Naive B cell (primary cell): ENCODE results near the gene TCF25. TPM values are rescaled to one million over a fixed set of nuclear protein-coding genes. Genes with fewer than 3 reads are reported as not detected.
"Not testable (repeated sequence)": the region's sequence is repeated elsewhere in the genome, so short reads cannot be mapped to it uniquely, and the experiment has no call there.

Experiments used
- ATAC-seq, 2 donors: fragments of 150-1000 bp; cut with Tn5 transposase; 2 replicates each; pipeline ENCODE4 v1.10.0; 2021; ENCODE audit warnings: low read depth in 2 of 2, mild to moderate bottlenecking in 2 of 2, moderate library complexity in 2 of 2
- DNase-seq: peaks from one replicate; pipeline ENCODE4 v3.0.0; 2022
- H3K27ac Mint-ChIP-seq, 6 donors: one replicate each; pipeline ENCODE4 v1.8.0; 2020 to 2022; ENCODE audit warnings: mild to moderate bottlenecking in 6 of 6, mixed read lengths in 6 of 6, moderate library complexity in 5 of 6, inconsistent platforms in 2 of 6
- H3K27me3 Mint-ChIP-seq, 3 donors: one replicate each; pipeline ENCODE4 v1.8.0; 2021 to 2022; ENCODE audit warnings: mixed read lengths in 3 of 3, mild to moderate bottlenecking in 1 of 3
- H3K36me3 Mint-ChIP-seq, 2 donors: one replicate each; pipeline ENCODE4 v1.8.0; 2020 to 2022; ENCODE audit warnings: mixed read lengths in 2 of 2, inconsistent platforms in 1 of 2, mild to moderate bottlenecking in 1 of 2
- H3K4me1 Mint-ChIP-seq, 3 donors: one replicate each; pipeline ENCODE4 v1.8.0; 2020 to 2022; ENCODE audit warnings: mixed read lengths in 3 of 3, inconsistent platforms in 1 of 3, mild to moderate bottlenecking in 1 of 3, moderate library complexity in 1 of 3
- H3K4me3 Mint-ChIP-seq, 8 donors: one replicate each; pipeline ENCODE4 v1.8.0; 2020 to 2022; ENCODE audit warnings: mild to moderate bottlenecking in 8 of 8, mixed read lengths in 8 of 8, moderate library complexity in 8 of 8, inconsistent platforms in 2 of 8
- H3K9me3 Mint-ChIP-seq, 7 donors: one replicate each; pipeline ENCODE4 v1.8.0; 2020 to 2022; ENCODE audit warnings: mixed read lengths in 7 of 7, mild to moderate bottlenecking in 5 of 7, inconsistent platforms in 2 of 7, moderate library complexity in 1 of 7
- polyA plus RNA-seq, 6 donors: library from polyadenylated mRNA; unstranded; fragments of 300-500 nt; fragmentation: Illumina TruSeq; gene quantifications; one replicate each; pipeline ENCODE4 v1.2.3, GENCODE V29; 2021; ENCODE audit warnings: low read depth in 6 of 6

TCF25 gene
- polyA plus RNA-seq, 6 donors from 2014 or later: 88.4 to 135 (median 108) TPM

- H3K27ac Mint-ChIP-seq: peak overlapping the region in 1 of 6 donors; percentile 60
- peaks cover 9 to 50% (median 17%) of the 10 kb centered on the region in 3 donors for H3K27me3 Mint-ChIP-seq
These were observed 51.0 kb downstream of the TCF25 start for GRCh38 chr16:89924297-89924924.

GRCh38 chr16:89924925-89925307 is 51.5 kb downstream of the TCF25 start:
- Mint-ChIP-seq H3K36me3 (no peaks in the 10 kb centered on the region), H3K4me1 (peaks cover 14 to 34% (median 30%) of the 10 kb centered on the region in 3 donors), H3K27ac (peak overlapping the region in 2 of 6 donors; percentile 69 to 72), H3K27me3 (peaks cover 11 to 50% (median 17%) of the 10 kb centered on the region in 3 donors), H3K9me3 (no peaks in the 10 kb centered on the region), H3K4me3 (peak overlapping the region in 6 of 8 donors; percentile 29 to 90 (median 58))
- ATAC-seq (no peak), DNase-seq (no peak)

More at GRCh38 chr16:89924297-89924924, 51.0 kb downstream of the TCF25 start:
- Mint-ChIP-seq H3K36me3 (no peaks in the 10 kb centered on the region), H3K4me1 (peaks cover 11 to 35% (median 30%) of the 10 kb centered on the region in 3 donors), H3K4me3 (peak overlapping the region in 7 of 8 donors; percentile 59 to 90 (median 68)), H3K9me3 (no peaks in the 10 kb centered on the region)
- DNase-seq (peak; percentile 39), ATAC-seq (peak; percentile 33 to 43)

GRCh38 chr16:89925596-89926079 is 52.2 kb downstream of the TCF25 start:
- H3K36me3 Mint-ChIP-seq: no peaks in the 10 kb centered on the region
- ATAC-seq (no peak), DNase-seq (no peak)
- H3K4me3 Mint-ChIP-seq: peak overlapping the region in 6 of 8 donors; percentile 12 to 90 (median 66)
- peaks cover 13 to 34% (median 27%) of the 10 kb centered on the region in 3 donors for H3K4me1 Mint-ChIP-seq
- H3K27me3 Mint-ChIP-seq: peaks cover 10 to 49% (median 17%) of the 10 kb centered on the region in 3 donors
- H3K9me3 Mint-ChIP-seq: no peaks in the 10 kb centered on the region
- H3K27ac Mint-ChIP-seq: no peak overlapping the region

GRCh38 chr16:89931305-89931896 is 58.0 kb downstream of the TCF25 start:
- Mint-ChIP-seq H3K27ac (no peak overlapping the region), H3K27me3 (peaks cover 8 to 23% (median 8%) of the 10 kb centered on the region in 3 donors), H3K9me3 (no peaks in the 10 kb centered on the region), H3K4me1 (peaks cover 14 to 18% (median 15%) of the 10 kb centered on the region in 3 donors), H3K36me3 (no peaks in the 10 kb centered on the region), H3K4me3 (peak overlapping the region in 2 of 8 donors; percentile 10 to 24)
- DNase-seq: no peak
- no peak for ATAC-seq

GRCh38 chr16:89931964-89932363 is 58.6 kb downstream of the TCF25 start:
- H3K27ac Mint-ChIP-seq: no peak overlapping the region
- no peaks in the 10 kb centered on the region for H3K36me3 Mint-ChIP-seq
- no peak for ATAC-seq
- H3K4me3 Mint-ChIP-seq: no peak overlapping the region
- H3K9me3 Mint-ChIP-seq: no peaks in the 10 kb centered on the region
- peaks cover 8 to 20% (median 8%) of the 10 kb centered on the region in 3 donors for H3K27me3 Mint-ChIP-seq
- peaks cover 12 to 13% (median 12%) of the 10 kb centered on the region in 3 donors for H3K4me1 Mint-ChIP-seq
- no peak for DNase-seq

GRCh38 chr16:89934019-89934418 is 60.6 kb downstream of the TCF25 start:
- Mint-ChIP-seq H3K4me1 (peaks cover 12 to 13% (median 12%) of the 10 kb centered on the region in 3 donors), H3K27me3 (peaks cover 8 to 22% (median 14%) of the 10 kb centered on the region in 3 donors)
- not testable (repeated sequence) for H3K4me3 Mint-ChIP-seq, H3K27ac Mint-ChIP-seq, ATAC-seq, DNase-seq, H3K36me3 Mint-ChIP-seq, H3K9me3 Mint-ChIP-seq

- Mint-ChIP-seq H3K27me3 (peaks cover 6 to 18% (median 11%) of the 10 kb centered on the region in 3 donors), H3K9me3 (no peaks in the 10 kb centered on the region), H3K4me3 (no peak overlapping the region), H3K36me3 (no peaks in the 10 kb centered on the region), H3K4me1 (peaks cover 7 to 11% (median 8%) of the 10 kb centered on the region in 3 donors), H3K27ac (peak overlapping the region in 1 of 6 donors; percentile 60)
- DNase-seq: no peak
- ATAC-seq: no peak
These were observed 61.5 kb downstream of the TCF25 start for GRCh38 chr16:89934611-89935553.

- not testable (repeated sequence) for H3K4me3 Mint-ChIP-seq, H3K4me1 Mint-ChIP-seq, DNase-seq, H3K27ac Mint-ChIP-seq, ATAC-seq, H3K9me3 Mint-ChIP-seq, H3K36me3 Mint-ChIP-seq
- peaks cover 4 to 14% (median 7%) of the 10 kb centered on the region in 3 donors for H3K27me3 Mint-ChIP-seq
These were observed 62.2 kb downstream of the TCF25 start for GRCh38 chr16:89935620-89936019.

- no peak for DNase-seq
- Mint-ChIP-seq H3K36me3 (no peaks in the 10 kb centered on the region), H3K9me3 (no peaks in the 10 kb centered on the region), H3K4me1 (peaks cover 5 to 6% (median 6%) of the 10 kb centered on the region in 3 donors), H3K27ac (no peak overlapping the region), H3K4me3 (no peak overlapping the region), H3K27me3 (peaks cover 4 to 12% (median 7%) of the 10 kb centered on the region in 3 donors)
- ATAC-seq: no peak
These were observed 62.6 kb downstream of the TCF25 start for GRCh38 chr16:89936034-89936433.

- H3K27me3 Mint-ChIP-seq: peaks cover 4 to 7% (median 7%) of the 10 kb centered on the region in 3 donors
- no peak overlapping the region for H3K27ac Mint-ChIP-seq
- DNase-seq (no peak), ATAC-seq (no peak)
- no peaks in the 10 kb centered on the region for H3K36me3 Mint-ChIP-seq
- H3K4me3 Mint-ChIP-seq: no peak overlapping the region
- H3K9me3 Mint-ChIP-seq: no peaks in the 10 kb centered on the region
- H3K4me1 Mint-ChIP-seq: peaks cover 2% of the 10 kb centered on the region in 3 donors
These were observed 63.1 kb downstream of the TCF25 start for GRCh38 chr16:89936508-89936907.

GRCh38 chr16:89936981-89937380 is 63.6 kb downstream of the TCF25 start:
- no peak overlapping the region for H3K27ac Mint-ChIP-seq
- H3K4me1 Mint-ChIP-seq: no peaks in the 10 kb centered on the region
- no peak for ATAC-seq
- H3K4me3 Mint-ChIP-seq: no peak overlapping the region
- no peak for DNase-seq
- no peaks in the 10 kb centered on the region for H3K36me3 Mint-ChIP-seq
- peaks cover 4 to 7% (median 7%) of the 10 kb centered on the region in 3 donors for H3K27me3 Mint-ChIP-seq
- H3K9me3 Mint-ChIP-seq: no peaks in the 10 kb centered on the region

- H3K4me3 Mint-ChIP-seq: no peak overlapping the region
- no peak for ATAC-seq
- H3K27me3 Mint-ChIP-seq: peaks cover 4 to 7% (median 7%) of the 10 kb centered on the region in 3 donors
- no peaks in the 10 kb centered on the region for H3K4me1 Mint-ChIP-seq
- H3K9me3 Mint-ChIP-seq: no peaks in the 10 kb centered on the region
- no peak for DNase-seq
- H3K36me3 Mint-ChIP-seq: no peaks in the 10 kb centered on the region
- no peak overlapping the region for H3K27ac Mint-ChIP-seq
These were observed 64.9 kb downstream of the TCF25 start for GRCh38 chr16:89938175-89938885.
